ENCODE measurements around the gene ZIC4. TPM values are rescaled to one million over a fixed set of nuclear protein-coding genes. Genes with fewer than 3 reads are reported as not detected.

The ZIC4 gene
- total and polyA plus RNA-seq, 9 of the 15 experiments (the other 6 are each of a cell fraction or from before 2014, with no cell fraction given), result not detected

GRCh38 chr3:147417551-147418295 is 11.4 kb upstream of the ZIC4 start:
- no peak for DNase-seq (ENCODE audit: extremely low read depth in 1 of 4, low spot score in 3 of 4)
- Histone ChIP-seq H3K27ac (ENCODE audit: extremely low read depth, low read depth, low read length) (no peak overlapping the region), H2AFZ (ENCODE audit: low read depth, low read length) (no peak overlapping the region), H3K4me2 (ENCODE audit: insufficient read depth, low read length) (no peak overlapping the region), H3K9me1 (ENCODE audit: control insufficient read depth, insufficient read depth, low read length) (no peaks in the 10 kb centered on the region), H3K36me3 (ENCODE audit: control insufficient read depth, insufficient read depth, low read length) (no peaks in the 10 kb centered on the region), H4K20me1 (replicated peaks; ENCODE audit: control insufficient read depth, insufficient read depth, low read length) (no peaks in the 10 kb centered on the region), H3K9me3 (replicated peaks; ENCODE audit: control insufficient read depth, insufficient read depth, low read depth, low read length) (no peaks in the 10 kb centered on the region), H3K4me1 (replicated peaks in 1 of 2; ENCODE audit: control insufficient read depth in 2 of 2, insufficient read depth in 2 of 2, low read length in 2 of 2) (peaks cover 0 to 12% of the 10 kb centered on the region in 2 experiments; a peak in 1 of 5 replicates), H3K9ac (ENCODE audit: insufficient read depth in 1 of 2, low read depth in 2 of 2, low read length in 2 of 2) (no peak overlapping the region), H3K27me3 (ENCODE audit: control insufficient read depth in 2 of 2, insufficient read depth in 2 of 2, low read length in 2 of 2) (peaks cover 11 to 36% of the 10 kb centered on the region in 2 experiments), H3K4me3 (no peak overlapping the region), H3K79me2 (ENCODE audit: control insufficient read depth, insufficient read depth, low read length) (no peaks in the 10 kb centered on the region)
- 6% methylated on average over 7 of the region's 7 CpGs for WGBS (ENCODE audit: insufficient coverage, low coverage, missing lambda C conversion rate)
- in situ Hi-C loops (cut with MboI) (no loop called here), intact Hi-C loops (cut with micrococcal nuclease) (no loop called here)
- no peak for ATAC-seq
- ChIA-PET CTCF (ENCODE audit: low intra/inter-chr PET ratio) (no interaction called here), POLR2A (no interaction called here)
- no peak for FAIRE-seq
- no TSS peak for BruUV-seq (replicated peaks)
- TF ChIP-seq, protein P1, sequence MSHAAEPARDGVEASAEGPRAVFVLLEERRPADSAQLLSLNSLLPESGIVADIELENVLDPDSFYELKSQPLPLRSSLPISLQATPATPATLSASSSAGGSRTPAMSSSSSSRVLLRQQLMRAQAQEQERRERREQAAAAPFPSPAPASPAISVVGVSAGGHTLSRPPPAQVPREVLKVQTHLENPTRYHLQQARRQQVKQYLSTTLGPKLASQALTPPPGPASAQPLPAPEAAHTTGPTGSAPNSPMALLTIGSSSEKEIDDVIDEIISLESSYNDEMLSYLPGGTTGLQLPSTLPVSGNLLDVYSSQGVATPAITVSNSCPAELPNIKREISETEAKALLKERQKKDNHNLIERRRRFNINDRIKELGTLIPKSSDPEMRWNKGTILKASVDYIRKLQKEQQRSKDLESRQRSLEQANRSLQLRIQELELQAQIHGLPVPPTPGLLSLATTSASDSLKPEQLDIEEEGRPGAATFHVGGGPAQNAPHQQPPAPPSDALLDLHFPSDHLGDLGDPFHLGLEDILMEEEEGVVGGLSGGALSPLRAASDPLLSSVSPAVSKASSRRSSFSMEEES (CRISPR knock-in tag; IDR thresholded peaks at IDR 0.05), result no peak
- no peak for TF ChIP-seq ARHGAP35 (IDR thresholded peaks at IDR 0.05; ENCODE audit: partially characterized antibody)
- TF ChIP-seq HSF4 (CRISPR knock-in tag; IDR thresholded peaks at IDR 0.05; ENCODE audit: borderline replicate concordance), result no peak
- no peak for TF ChIP-seq POU5F1 (IDR thresholded peaks at IDR 0.05; ENCODE audit: borderline replicate concordance, low read depth, low read length, partially characterized antibody)
- no peak for TF ChIP-seq TEAD4 (IDR thresholded peaks at IDR 0.05; ENCODE audit: low read length)
- no peak for TF ChIP-seq TEAD4 (CRISPR knock-in tag; IDR thresholded peaks at IDR 0.05; ENCODE audit: borderline replicate concordance)
- TF ChIP-seq MCM2 (IDR thresholded peaks at IDR 0.05; ENCODE audit: low read depth), result no peak
- TF ChIP-seq, protein P2, sequence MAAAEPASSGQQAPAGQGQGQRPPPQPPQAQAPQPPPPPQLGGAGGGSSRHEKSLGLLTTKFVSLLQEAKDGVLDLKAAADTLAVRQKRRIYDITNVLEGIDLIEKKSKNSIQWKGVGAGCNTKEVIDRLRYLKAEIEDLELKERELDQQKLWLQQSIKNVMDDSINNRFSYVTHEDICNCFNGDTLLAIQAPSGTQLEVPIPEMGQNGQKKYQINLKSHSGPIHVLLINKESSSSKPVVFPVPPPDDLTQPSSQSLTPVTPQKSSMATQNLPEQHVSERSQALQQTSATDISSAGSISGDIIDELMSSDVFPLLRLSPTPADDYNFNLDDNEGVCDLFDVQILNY (CRISPR knock-in tag; IDR thresholded peaks at IDR 0.05), result no peak
- TF ChIP-seq, protein P3, sequence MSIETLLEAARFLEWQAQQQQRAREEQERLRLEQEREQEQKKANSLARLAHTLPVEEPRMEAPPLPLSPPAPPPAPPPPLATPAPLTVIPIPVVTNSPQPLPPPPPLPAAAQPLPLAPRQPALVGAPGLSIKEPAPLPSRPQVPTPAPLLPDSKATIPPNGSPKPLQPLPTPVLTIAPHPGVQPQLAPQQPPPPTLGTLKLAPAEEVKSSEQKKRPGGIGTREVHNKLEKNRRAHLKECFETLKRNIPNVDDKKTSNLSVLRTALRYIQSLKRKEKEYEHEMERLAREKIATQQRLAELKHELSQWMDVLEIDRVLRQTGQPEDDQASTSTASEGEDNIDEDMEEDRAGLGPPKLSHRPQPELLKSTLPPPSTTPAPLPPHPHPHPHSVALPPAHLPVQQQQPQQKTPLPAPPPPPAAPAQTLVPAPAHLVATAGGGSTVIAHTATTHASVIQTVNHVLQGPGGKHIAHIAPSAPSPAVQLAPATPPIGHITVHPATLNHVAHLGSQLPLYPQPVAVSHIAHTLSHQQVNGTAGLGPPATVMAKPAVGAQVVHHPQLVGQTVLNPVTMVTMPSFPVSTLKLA (conservative IDR thresholded peaks at IDR 0.05), result no peak
- no peak for TF ChIP-seq USF1 (CRISPR knock-in tag; IDR thresholded peaks at IDR 0.05)

Measured in K562 (cell line).